HFFc6 (cell line): Measurements from ENCODE around the gene CELF2. TPM values are rescaled to one million over a fixed set of nuclear protein-coding genes. Genes with fewer than 3 reads are reported as not detected.

Experiments used
- DNase-seq: peaks from one replicate; pipeline ENCODE4 v3.0.0-alpha.2; 2018
- H3K27ac Mint-ChIP-seq: 2 replicates; pipeline ENCODE4 v1.8.0; 2020; ENCODE audit warnings: mild to moderate bottlenecking, mixed read lengths
- H3K27me3 Mint-ChIP-seq: 2 replicates; pipeline ENCODE4 v1.8.0; 2021; ENCODE audit warnings: mild to moderate bottlenecking, moderate library complexity, mixed read lengths; ENCODE audit not compliant: insufficient read depth
- H3K36me3 Mint-ChIP-seq: 2 replicates; pipeline ENCODE4 v1.8.0; 2021; ENCODE audit warnings: low read depth, mixed read lengths
- H3K4me1 Mint-ChIP-seq: 2 replicates; pipeline ENCODE4 v1.8.0; 2020; ENCODE audit warnings: low read depth, mixed read lengths
- H3K4me3 Mint-ChIP-seq: 2 replicates; pipeline ENCODE4 v1.8.0; 2020; ENCODE audit warnings: mild to moderate bottlenecking, moderate library complexity, mixed read lengths
- H3K9me3 Mint-ChIP-seq: 2 replicates; pipeline ENCODE4 v1.8.0; 2020; ENCODE audit warnings: mild to moderate bottlenecking, mixed read lengths
- CTCF ChIP-seq: fragments of 200-600 bp; sonication (generic); IDR thresholded peaks from 2 replicates; pipeline ENCODE4 v1.5.0; 2021; ENCODE audit warnings: antibody characterized with exemption, mild to moderate bottlenecking
- total RNA-seq, 6 experiments: library from RNA; stranded (reverse); fragmentation: NEBNext Ultra II Directional; extraction: Animal tissue kit (Norgen Biotek cat#: 25700); gene quantifications; 2 replicates in 1 of 6; 3 replicates in 5 of 6; pipeline ENCODE4 v1.2.3, GENCODE V29; 2021

CELF2 gene
- total RNA-seq, 6 experiments from 2014 or later, result 2.7 to 5.2 (median 3.5) TPM

DNA sequence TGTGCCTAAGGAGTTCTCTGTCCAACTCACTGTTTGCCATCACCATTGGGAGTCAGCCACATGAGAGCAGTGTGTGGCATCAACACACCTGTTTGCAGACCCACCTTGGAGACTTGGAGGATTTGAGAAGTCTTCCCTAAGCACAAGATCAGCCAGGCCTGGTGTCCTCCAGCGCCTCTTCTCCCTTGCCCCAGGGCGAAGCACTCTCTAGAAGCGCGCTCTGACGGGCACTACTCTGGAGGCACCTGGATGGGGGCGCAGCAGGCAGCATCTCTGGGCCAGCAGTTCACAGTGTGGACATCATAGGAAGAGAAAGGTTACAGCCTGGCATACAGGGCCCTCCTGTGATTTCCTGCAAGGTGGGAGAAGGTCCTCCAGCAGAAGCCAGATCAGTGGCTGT lies 289.3 kb downstream of the CELF2 start:
- no peaks in the 10 kb centered on the region for H3K4me1 Mint-ChIP-seq
- no peak overlapping the region for H3K4me3 Mint-ChIP-seq
- no peaks in the 10 kb centered on the region; the same call in 1 of the 2 replicates for H3K27me3 Mint-ChIP-seq
- peaks cover 48% of the 10 kb centered on the region for H3K9me3 Mint-ChIP-seq
- DNase-seq, result no peak
- no peak overlapping the region for H3K27ac Mint-ChIP-seq
- no peak for TF ChIP-seq CTCF
- peaks cover 20% of the 10 kb centered on the region for H3K36me3 Mint-ChIP-seq

DNA sequence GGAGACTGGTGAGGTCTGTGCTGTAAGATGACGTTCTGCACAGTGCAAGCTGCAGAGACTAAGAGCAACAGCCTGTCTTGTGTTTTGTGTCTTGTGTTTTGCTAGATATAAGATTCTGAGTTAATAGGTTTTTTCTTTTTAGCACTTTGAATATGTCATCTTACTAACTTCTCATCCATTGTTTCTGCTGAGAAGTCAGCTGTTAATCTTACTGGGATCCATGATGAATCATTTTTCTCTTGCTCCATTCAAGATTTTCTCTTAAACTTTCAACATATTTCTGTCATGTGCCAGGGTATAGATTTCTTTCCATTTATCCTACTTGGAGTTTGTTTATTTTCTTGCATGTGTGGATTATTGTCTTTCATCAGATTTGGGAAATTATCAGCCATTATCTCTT lies 290.3 kb downstream of the CELF2 start:
- Mint-ChIP-seq H3K27ac (no peak overlapping the region), H3K9me3 (peaks cover 48% of the 10 kb centered on the region), H3K27me3 (no peaks in the 10 kb centered on the region; the same call in 1 of the 2 replicates), H3K4me3 (no peak overlapping the region), H3K4me1 (no peaks in the 10 kb centered on the region), H3K36me3 (peaks cover 20% of the 10 kb centered on the region)
- DNase-seq, result no peak
- TF ChIP-seq CTCF, result no peak

DNA sequence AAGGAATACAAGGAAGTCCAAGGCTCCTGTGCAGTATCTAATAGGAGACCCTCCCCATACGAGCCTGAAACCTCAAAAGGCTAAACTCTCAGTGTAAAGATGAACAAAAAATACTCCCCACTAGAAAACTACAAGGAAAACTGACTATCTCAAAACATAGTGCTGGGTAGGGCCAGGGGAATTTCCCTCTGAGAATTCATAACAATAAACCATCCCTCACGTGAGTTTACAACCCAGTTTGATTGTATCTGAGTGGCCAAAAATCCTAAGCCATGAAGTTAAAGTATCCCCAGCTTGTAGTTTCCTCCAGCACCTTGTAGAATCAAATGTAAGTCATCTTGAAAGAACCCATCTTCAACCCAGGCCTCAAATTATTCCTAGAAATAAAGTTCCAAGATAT lies 293.4 kb downstream of the CELF2 start:
- Mint-ChIP-seq H3K4me3 (no peak overlapping the region), H3K27me3 (no peaks in the 10 kb centered on the region), H3K36me3 (peaks cover 20% of the 10 kb centered on the region), H3K27ac (no peak overlapping the region), H3K9me3 (peaks cover 47% of the 10 kb centered on the region), H3K4me1 (no peaks in the 10 kb centered on the region)
- no peak for DNase-seq
- TF ChIP-seq CTCF, result no peak

GRCh38 chr10:11313463-11313862 lies 295.8 kb downstream of the CELF2 start:
- DNase-seq, result no peak
- TF ChIP-seq CTCF, result no peak
- peaks cover 33% of the 10 kb centered on the region for H3K9me3 Mint-ChIP-seq
- no peak overlapping the region for H3K27ac Mint-ChIP-seq
- H3K4me3 Mint-ChIP-seq, result no peak overlapping the region
- peaks cover 2% of the 10 kb centered on the region; the same call in 1 of the 2 replicates for H3K27me3 Mint-ChIP-seq
- peaks cover 12% of the 10 kb centered on the region for H3K36me3 Mint-ChIP-seq
- no peaks in the 10 kb centered on the region for H3K4me1 Mint-ChIP-seq

- no peak for DNase-seq
- H3K9me3 Mint-ChIP-seq, result peaks cover 18% of the 10 kb centered on the region
- TF ChIP-seq CTCF, result no peak
- no peak overlapping the region for H3K4me3 Mint-ChIP-seq
- H3K36me3 Mint-ChIP-seq, result peaks cover 4% of the 10 kb centered on the region; the same call in 1 of the 2 replicates
- peaks cover 4% of the 10 kb centered on the region; the same call in 1 of the 2 replicates for H3K27me3 Mint-ChIP-seq
- no peaks in the 10 kb centered on the region for H3K4me1 Mint-ChIP-seq
- no peak overlapping the region for H3K27ac Mint-ChIP-seq
Observed at GRCh38 chr10:11317936-11318670, 300.4 kb downstream of the CELF2 start.
